ENCODE data around the gene ARF1.

ARF1 gene

GRCh38 chr1:228143480-228144192 is 61.1 kb downstream of the ARF1 start:
- Histone ChIP-seq H3K27ac (ENCODE audit: low read length) (no peak overlapping the region), H3K4me1 (ENCODE audit: control insufficient read depth, insufficient read depth, low read length) (no peaks in the 10 kb centered on the region; the same call in 1 of the 2 replicates), H3K36me3 (ENCODE audit: control insufficient read depth, insufficient read depth, low read length) (peaks cover 5% of the 10 kb centered on the region; the same call in 1 of the 2 replicates), H3K9me3 (ENCODE audit: control insufficient read depth, insufficient read depth, low read length) (no peaks in the 10 kb centered on the region), H3K27me3 (ENCODE audit: control insufficient read depth, insufficient read depth, low read length) (no peaks in the 10 kb centered on the region), H3K4me3 (ENCODE audit: low read length) (no peak overlapping the region)
- WGBS (ENCODE audit: insufficient coverage, insufficient read length): no CpG with 5 or more reads among the region's 12 CpGs
- DNase-seq (ENCODE audit: low read depth, low spot score): no peak

- no peaks in the 10 kb centered on the region for H3K27me3 ChIP-seq (ENCODE audit: control insufficient read depth, insufficient read depth, low read length)
- no peak for DNase-seq (ENCODE audit: low read depth, low spot score)
- no peaks in the 10 kb centered on the region for H3K9me3 ChIP-seq (ENCODE audit: control insufficient read depth, insufficient read depth, low read length)
- H3K36me3 ChIP-seq (ENCODE audit: control insufficient read depth, insufficient read depth, low read length): peaks cover 5% of the 10 kb centered on the region; the same call in 1 of the 2 replicates
- no CpG with 5 or more reads among the region's 16 CpGs for WGBS (ENCODE audit: insufficient coverage, insufficient read length)
- no peak overlapping the region for H3K4me3 ChIP-seq (ENCODE audit: low read length)
- no peak overlapping the region for H3K27ac ChIP-seq (ENCODE audit: low read length)
- peaks cover 2% of the 10 kb centered on the region for H3K4me1 ChIP-seq (ENCODE audit: control insufficient read depth, insufficient read depth, low read length)
Measured at GRCh38 chr1:228144193-228144992, 61.9 kb downstream of the ARF1 start.

GRCh38 chr1:228144993-228145343 is 62.5 kb downstream of the ARF1 start:
- WGBS (ENCODE audit: insufficient coverage, insufficient read length): no CpG with 5 or more reads among the region's 8 CpGs
- H3K4me1 ChIP-seq (ENCODE audit: control insufficient read depth, insufficient read depth, low read length): peaks cover 5% of the 10 kb centered on the region
- H3K27me3 ChIP-seq (ENCODE audit: control insufficient read depth, insufficient read depth, low read length): no peaks in the 10 kb centered on the region
- H3K4me3 ChIP-seq (ENCODE audit: low read length): no peak overlapping the region
- no peak overlapping the region for H3K27ac ChIP-seq (ENCODE audit: low read length)
- H3K36me3 ChIP-seq (ENCODE audit: control insufficient read depth, insufficient read depth, low read length): peaks cover 5% of the 10 kb centered on the region; the same call in 1 of the 2 replicates
- no peaks in the 10 kb centered on the region for H3K9me3 ChIP-seq (ENCODE audit: control insufficient read depth, insufficient read depth, low read length)
- no peak for DNase-seq (ENCODE audit: low read depth, low spot score)

GRCh38 chr1:228145463-228146416 is 63.2 kb downstream of the ARF1 start:
- WGBS (ENCODE audit: insufficient coverage, insufficient read length): no CpG with 5 or more reads among the region's 31 CpGs
- Histone ChIP-seq H3K27me3 (ENCODE audit: control insufficient read depth, insufficient read depth, low read length) (no peaks in the 10 kb centered on the region), H3K27ac (ENCODE audit: low read length) (no peak overlapping the region), H3K36me3 (ENCODE audit: control insufficient read depth, insufficient read depth, low read length) (peaks cover 5% of the 10 kb centered on the region; the same call in 1 of the 2 replicates), H3K4me1 (ENCODE audit: control insufficient read depth, insufficient read depth, low read length) (peaks cover 7% of the 10 kb centered on the region), H3K9me3 (ENCODE audit: control insufficient read depth, insufficient read depth, low read length) (no peaks in the 10 kb centered on the region), H3K4me3 (ENCODE audit: low read length) (no peak overlapping the region)
- DNase-seq (ENCODE audit: low read depth, low spot score): no peak

GRCh38 chr1:228146417-228147150 is 64.1 kb downstream of the ARF1 start:
- DNase-seq (ENCODE audit: low read depth, low spot score): no peak
- Histone ChIP-seq H3K36me3 (ENCODE audit: control insufficient read depth, insufficient read depth, low read length) (peaks cover 5% of the 10 kb centered on the region; the same call in 1 of the 2 replicates), H3K9me3 (ENCODE audit: control insufficient read depth, insufficient read depth, low read length) (no peaks in the 10 kb centered on the region), H3K27me3 (ENCODE audit: control insufficient read depth, insufficient read depth, low read length) (no peaks in the 10 kb centered on the region), H3K4me1 (ENCODE audit: control insufficient read depth, insufficient read depth, low read length) (peaks cover 7% of the 10 kb centered on the region), H3K4me3 (ENCODE audit: low read length) (no peak overlapping the region), H3K27ac (ENCODE audit: low read length) (no peak overlapping the region)
- no CpG with 5 or more reads among the region's 18 CpGs for WGBS (ENCODE audit: insufficient coverage, insufficient read length)

- no CpG with 5 or more reads among the region's 20 CpGs for WGBS (ENCODE audit: insufficient coverage, insufficient read length)
- Histone ChIP-seq H3K36me3 (ENCODE audit: control insufficient read depth, insufficient read depth, low read length) (peaks cover 5% of the 10 kb centered on the region; the same call in 1 of the 2 replicates), H3K27ac (ENCODE audit: low read length) (no peak overlapping the region), H3K27me3 (ENCODE audit: control insufficient read depth, insufficient read depth, low read length) (no peaks in the 10 kb centered on the region), H3K4me3 (ENCODE audit: low read length) (no peak overlapping the region), H3K9me3 (ENCODE audit: control insufficient read depth, insufficient read depth, low read length) (no peaks in the 10 kb centered on the region), H3K4me1 (ENCODE audit: control insufficient read depth, insufficient read depth, low read length) (peaks cover 7% of the 10 kb centered on the region)
- DNase-seq (ENCODE audit: low read depth, low spot score): no peak
Measured at GRCh38 chr1:228147151-228147693, 64.7 kb downstream of the ARF1 start.

- Histone ChIP-seq H3K4me1 (ENCODE audit: control insufficient read depth, insufficient read depth, low read length) (peaks cover 7% of the 10 kb centered on the region), H3K9me3 (ENCODE audit: control insufficient read depth, insufficient read depth, low read length) (no peaks in the 10 kb centered on the region), H3K27me3 (ENCODE audit: control insufficient read depth, insufficient read depth, low read length) (no peaks in the 10 kb centered on the region), H3K4me3 (ENCODE audit: low read length) (no peak overlapping the region), H3K36me3 (ENCODE audit: control insufficient read depth, insufficient read depth, low read length) (0 out of 2 replicates have a peak, but pooled peaks cover 5% of the 10 kb centered on the region), H3K27ac (ENCODE audit: low read length) (no peak overlapping the region)
- no CpG with 5 or more reads among the region's 4 CpGs for WGBS (ENCODE audit: insufficient coverage, insufficient read length)
- no peak for DNase-seq (ENCODE audit: low read depth, low spot score)
Measured at GRCh38 chr1:228147768-228148167, 65.3 kb downstream of the ARF1 start.

GRCh38 chr1:228148196-228148861 is 65.8 kb downstream of the ARF1 start:
- Histone ChIP-seq H3K27ac (ENCODE audit: low read length) (no peak overlapping the region), H3K4me3 (ENCODE audit: low read length) (no peak overlapping the region)

More at GRCh38 chr1:228148196-228148861, 65.8 kb downstream of the ARF1 start:
- WGBS (ENCODE audit: insufficient coverage, insufficient read length): no CpG with 5 or more reads among the region's 18 CpGs
- Histone ChIP-seq H3K36me3 (ENCODE audit: control insufficient read depth, insufficient read depth, low read length) (0 out of 2 replicates have a peak, but pooled peaks cover 5% of the 10 kb centered on the region), H3K9me3 (ENCODE audit: control insufficient read depth, insufficient read depth, low read length) (no peaks in the 10 kb centered on the region), H3K4me1 (ENCODE audit: control insufficient read depth, insufficient read depth, low read length) (peaks cover 7% of the 10 kb centered on the region), H3K27me3 (ENCODE audit: control insufficient read depth, insufficient read depth, low read length) (no peaks in the 10 kb centered on the region)
- no peak for DNase-seq (ENCODE audit: low read depth, low spot score)
